NT2/D1 (cell line): ENCODE measurements around the gene ETFBKMT.
"Not testable (repeated sequence)": the region's sequence is repeated elsewhere in the genome, so short reads cannot be mapped to it uniquely, and the experiment has no call there.

Experiments used
- DNase-seq: peaks from one replicate; pipeline ENCODE4 v3.0.0-alpha.2; 2011; ENCODE audit warnings: low read depth, low spot score
- H3K27me3 ChIP-seq: 2 replicates; pipeline ENCODE4 v1.6.0; 2011; ENCODE audit warnings: mild to moderate bottlenecking; ENCODE audit not compliant: insufficient read length, insufficient read depth
- H3K36me3 ChIP-seq: 2 replicates; pipeline ENCODE4 v1.6.1; 2011; ENCODE audit warnings: mild to moderate bottlenecking, low read length, mixed read lengths; ENCODE audit not compliant: insufficient read depth, insufficient read length
- H3K4me1 ChIP-seq: 2 replicates; pipeline ENCODE4 v1.5.1; 2011; ENCODE audit not compliant: insufficient read depth, insufficient read length
- H3K4me3 ChIP-seq: 2 replicates; pipeline ENCODE4 v1.5.1; 2011; ENCODE audit warnings: low read depth; ENCODE audit not compliant: insufficient read length
- H3K9ac ChIP-seq: 2 replicates; pipeline ENCODE4 v1.6.0; 2011; ENCODE audit warnings: low read depth; ENCODE audit not compliant: insufficient read length
- H3K9me3 ChIP-seq: 2 replicates; pipeline ENCODE4 v1.5.1; 2011; ENCODE audit warnings: mild to moderate bottlenecking, low read length; ENCODE audit not compliant: insufficient read depth
- SUZ12 ChIP-seq: IDR thresholded peaks from 2 replicates; pipeline ENCODE4 v1.6.1; 2011; ENCODE audit not compliant: insufficient read length, insufficient read depth; ENCODE audit errors: extremely low read depth
- YY1 ChIP-seq: IDR thresholded peaks from 2 replicates; pipeline ENCODE4 v1.6.1; 2011; ENCODE audit not compliant: insufficient read length, insufficient read depth
- ZNF274 ChIP-seq: IDR thresholded peaks from 2 replicates; pipeline ENCODE4 v1.6.1; 2011; ENCODE audit warnings: mild to moderate bottlenecking, low read depth, low read length

The ETFBKMT gene

GRCh38 chr12:31710021-31710818 lies 50.7 kb downstream of the ETFBKMT start:
- Histone ChIP-seq H3K27me3 (no peaks in the 10 kb centered on the region), H3K9ac (no peak overlapping the region), H3K9me3 (peaks cover 20% of the 10 kb centered on the region), H3K4me3 (no peak overlapping the region), H3K36me3 (no peaks in the 10 kb centered on the region), H3K4me1 (no peaks in the 10 kb centered on the region)
- no peak for TF ChIP-seq YY1
- no peak for TF ChIP-seq SUZ12
- no peak for TF ChIP-seq ZNF274
- DNase-seq: no peak

DNA sequence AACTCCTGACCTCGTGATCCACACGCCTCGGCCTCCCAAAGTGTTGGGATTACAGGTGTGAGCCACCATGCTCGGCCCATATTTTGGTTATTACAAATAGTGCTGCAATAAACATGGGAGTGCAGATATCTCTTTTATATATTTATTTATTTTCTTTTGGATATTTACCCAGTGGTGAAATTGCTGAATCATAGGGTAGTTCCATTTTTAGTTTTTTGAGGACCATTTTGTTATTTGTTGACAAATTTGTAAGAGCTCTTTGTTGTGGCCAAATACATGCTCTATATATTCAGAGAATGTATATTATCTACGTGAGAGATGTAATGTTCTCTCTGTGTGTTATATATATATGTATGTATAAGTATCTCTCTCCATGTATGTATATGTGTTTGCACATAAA lies 53.4 kb downstream of the ETFBKMT start:
- no peak overlapping the region for H3K4me3 ChIP-seq
- TF ChIP-seq ZNF274: no peak
- TF ChIP-seq YY1: no peak
- H3K36me3 ChIP-seq: no peaks in the 10 kb centered on the region
- DNase-seq: no peak
- H3K4me1 ChIP-seq: no peaks in the 10 kb centered on the region
- H3K27me3 ChIP-seq: no peaks in the 10 kb centered on the region
- no peak overlapping the region for H3K9ac ChIP-seq
- H3K9me3 ChIP-seq: peaks cover 23% of the 10 kb centered on the region

DNA sequence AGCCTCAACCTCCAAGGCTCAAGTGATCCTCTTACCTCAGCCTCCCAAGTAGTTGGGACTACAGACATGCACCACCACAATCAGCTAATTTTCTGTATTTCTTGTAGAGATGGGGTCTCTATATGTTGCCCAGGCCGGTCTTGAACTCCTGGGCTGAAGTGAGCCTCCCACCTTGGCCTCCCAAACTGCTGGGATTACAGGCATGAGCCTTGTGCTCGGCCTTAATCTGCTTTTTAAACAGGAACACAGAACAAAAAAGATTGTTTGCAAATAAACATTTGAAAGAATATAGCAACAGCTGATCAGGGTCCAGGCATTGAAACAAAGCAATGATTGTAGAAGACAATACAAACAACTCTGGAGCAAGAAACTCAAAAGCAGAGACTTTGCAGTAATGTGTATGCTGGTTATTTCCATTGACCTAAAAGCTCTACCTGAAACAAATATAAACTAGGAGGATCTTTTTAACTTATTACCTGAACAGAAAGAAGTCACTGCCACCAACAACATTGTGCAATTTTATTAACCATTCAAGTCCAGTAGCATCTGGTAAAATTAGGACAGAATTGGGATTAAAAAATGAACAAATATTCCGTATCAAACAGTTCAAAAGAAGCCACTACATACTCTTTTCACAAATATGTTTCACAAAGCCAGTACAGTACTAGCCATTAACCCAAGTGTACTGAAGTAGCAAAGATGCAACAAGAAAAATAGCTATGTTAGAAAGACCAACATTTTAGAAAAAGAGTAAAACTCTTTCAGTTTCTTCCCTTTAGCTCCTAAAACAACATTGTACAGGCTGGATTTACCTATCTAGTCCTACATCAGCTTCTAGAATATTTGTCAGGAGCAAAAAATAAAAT lies 55.2 kb downstream of the ETFBKMT start:
- peaks cover 3% of the 10 kb centered on the region for H3K4me1 ChIP-seq
- DNase-seq: no peak
- TF ChIP-seq SUZ12 (no peak), ZNF274 (no peak), YY1 (no peak)
- no peaks in the 10 kb centered on the region for H3K27me3 ChIP-seq
- H3K9me3 ChIP-seq: peaks cover 18% of the 10 kb centered on the region
- H3K36me3 ChIP-seq: no peaks in the 10 kb centered on the region
- no peak overlapping the region for H3K4me3 ChIP-seq
- no peak overlapping the region for H3K9ac ChIP-seq

- H3K4me1 ChIP-seq: peaks cover 3% of the 10 kb centered on the region
- TF ChIP-seq YY1 (no peak), ZNF274 (no peak), SUZ12 (no peak)
- no peaks in the 10 kb centered on the region for H3K27me3 ChIP-seq
- DNase-seq: no peak
- H3K4me3 ChIP-seq: no peak overlapping the region
- no peak overlapping the region for H3K9ac ChIP-seq
- no peaks in the 10 kb centered on the region for H3K36me3 ChIP-seq
- H3K9me3 ChIP-seq: peaks cover 16% of the 10 kb centered on the region
Measured at GRCh38 chr12:31715283-31715825, 55.9 kb downstream of the ETFBKMT start.

DNA sequence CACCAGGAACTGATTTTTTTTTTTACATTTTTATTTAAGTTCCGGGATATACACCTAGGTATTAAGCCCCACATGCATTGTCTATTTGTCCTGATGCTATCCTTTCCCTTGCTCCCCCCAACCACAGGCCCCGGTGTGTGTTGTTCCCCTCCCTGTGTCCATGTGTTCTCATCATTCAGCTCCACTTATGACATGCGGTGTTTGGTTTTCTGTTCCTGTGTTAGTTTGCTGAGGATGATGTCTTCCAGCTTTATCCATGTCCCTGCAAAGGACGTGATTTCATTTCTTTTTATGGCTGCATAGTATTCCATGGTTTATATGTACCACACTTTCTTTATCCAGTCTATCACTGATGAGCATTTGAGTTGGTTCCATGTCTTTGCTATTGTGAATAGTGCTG lies 57.5 kb downstream of the ETFBKMT start:
- H3K36me3 ChIP-seq, H3K9ac ChIP-seq, H3K4me3 ChIP-seq, DNase-seq, H3K27me3 ChIP-seq, H3K4me1 ChIP-seq: not testable (repeated sequence)
- H3K9me3 ChIP-seq: peaks cover 16% of the 10 kb centered on the region

- H3K9ac ChIP-seq, H3K36me3 ChIP-seq, H3K4me1 ChIP-seq, H3K27me3 ChIP-seq, H3K4me3 ChIP-seq: not testable (repeated sequence)
- peak; percentile 91 for DNase-seq
- peaks cover 16% of the 10 kb centered on the region for H3K9me3 ChIP-seq
Measured at GRCh38 chr12:31718542-31719198, 59.2 kb downstream of the ETFBKMT start.

GRCh38 chr12:31722580-31722979 lies 63.1 kb downstream of the ETFBKMT start:
- no peak overlapping the region for H3K9ac ChIP-seq
- TF ChIP-seq YY1 (no peak), ZNF274 (no peak), SUZ12 (no peak)
- H3K4me1 ChIP-seq: peaks cover 3% of the 10 kb centered on the region
- no peaks in the 10 kb centered on the region for H3K36me3 ChIP-seq
- DNase-seq: no peak
- no peaks in the 10 kb centered on the region for H3K27me3 ChIP-seq
- H3K9me3 ChIP-seq: peaks cover 5% of the 10 kb centered on the region
- H3K4me3 ChIP-seq: no peak overlapping the region
